NOMO-1 treated with dmso at 0.1 percent for 144 hours (cell line): ENCODE results near the gene SLC6A18.
"Not testable (repeated sequence)": the region's sequence is repeated elsewhere in the genome, so short reads cannot be mapped to it uniquely, and the experiment has no call there.

Experiments
- DNase-seq: peaks from one replicate; lab custom pipeline; 2025; ENCODE audit not compliant: unreplicated experiment; lab: John Stamatoyannopoulos, UW

Gene SLC6A18

DNA sequence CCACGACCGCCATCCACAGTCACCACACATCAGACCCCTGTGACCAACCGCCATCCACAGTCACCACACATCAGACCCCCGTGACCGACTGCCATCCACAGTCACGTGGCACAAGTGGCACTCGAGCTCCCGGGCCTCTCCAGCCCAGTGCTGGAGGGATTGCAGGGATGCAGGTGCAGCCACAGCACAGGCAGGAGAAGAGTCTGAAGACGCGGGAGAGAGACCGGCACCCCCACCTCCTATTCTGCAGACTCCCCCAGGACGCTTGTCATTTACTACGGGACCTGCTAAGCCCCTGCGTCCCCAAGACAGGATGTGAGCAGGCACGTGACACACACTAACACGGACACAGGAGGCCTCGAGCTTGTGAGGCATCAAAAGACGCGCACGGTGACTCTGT lies 48.6 kb downstream of the SLC6A18 start:
- DNase-seq: no peak

DNA sequence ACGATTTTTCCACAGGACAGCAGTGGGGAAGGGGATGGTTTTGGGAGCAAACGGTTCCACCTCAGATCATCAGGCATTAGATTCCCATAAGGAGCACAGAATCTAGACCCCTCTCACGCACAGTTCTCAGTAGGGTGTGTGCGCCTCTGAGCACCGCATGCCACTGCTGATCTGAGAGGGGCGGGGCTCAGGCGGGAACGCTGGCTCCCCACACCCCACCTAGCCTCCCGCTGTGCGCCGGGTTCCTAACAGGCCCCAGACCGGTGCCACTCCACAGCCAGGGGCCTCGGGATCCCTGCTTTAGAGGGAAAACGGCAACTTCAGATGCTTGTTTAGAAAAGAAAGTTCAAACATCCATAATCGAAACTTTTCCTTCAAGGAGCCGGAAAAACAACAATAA lies 49.3 kb downstream of the SLC6A18 start:
- DNase-seq: no peak

DNA sequence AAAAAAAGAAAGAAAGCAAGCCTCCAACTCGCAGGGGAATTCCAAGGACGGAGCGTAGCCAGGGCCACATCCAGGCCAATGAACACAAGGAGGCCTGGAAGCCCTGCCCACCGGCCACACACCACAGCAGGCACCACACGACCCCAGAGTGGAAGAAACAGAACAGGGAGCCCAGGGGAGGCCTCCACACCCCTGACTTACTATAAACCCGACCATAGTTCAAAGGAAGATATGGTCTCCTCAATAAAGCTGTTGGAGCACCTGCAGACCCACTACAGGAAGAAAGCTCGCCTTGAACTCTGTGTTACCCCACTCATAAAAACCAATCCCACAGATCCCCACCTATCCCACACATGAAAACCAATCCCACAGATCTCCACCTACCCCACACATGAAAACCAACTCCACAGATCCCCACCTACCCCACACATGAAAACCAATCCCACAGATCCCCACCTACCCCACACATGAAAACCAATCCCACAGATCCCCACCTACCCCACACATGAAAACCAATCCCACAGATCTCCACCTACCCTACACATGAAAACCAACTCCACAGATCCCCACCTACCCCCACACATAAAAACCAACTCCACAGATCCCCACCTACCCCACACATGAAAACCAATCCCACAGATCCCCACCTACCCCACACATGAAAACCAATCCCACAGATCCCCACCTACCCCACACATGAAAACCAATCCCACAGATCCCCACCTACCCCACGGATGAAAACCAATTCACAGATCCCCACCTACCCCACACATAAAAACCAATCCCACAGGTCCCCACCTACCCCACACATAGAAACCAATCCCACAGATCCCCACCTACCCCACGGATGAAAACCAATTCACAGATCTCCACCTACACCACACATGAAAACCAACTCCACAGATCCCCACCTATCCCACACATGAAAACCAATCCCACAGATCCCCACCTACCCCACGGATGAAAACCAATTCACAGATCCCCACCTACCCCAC lies 50.5 kb downstream of the SLC6A18 start:
- not testable (repeated sequence) for DNase-seq

DNA sequence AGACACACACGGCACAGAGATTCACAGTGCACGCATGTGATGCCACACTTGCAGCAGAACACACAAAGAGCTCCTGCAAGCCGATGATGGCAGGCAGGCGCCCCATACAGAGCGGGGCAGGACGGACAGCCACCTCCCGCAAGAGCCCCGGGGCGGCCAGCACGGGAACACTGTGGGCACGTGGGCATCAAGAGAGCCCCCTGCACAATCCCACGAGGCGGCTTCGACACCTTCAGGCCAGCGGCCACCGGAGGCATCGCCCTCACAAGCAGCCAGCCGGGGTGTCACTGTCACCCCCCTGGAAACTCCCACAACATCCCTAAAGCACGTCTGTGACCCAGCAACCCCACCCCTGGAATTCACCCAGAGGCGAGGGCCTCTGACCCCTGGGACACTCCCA lies 51.7 kb downstream of the SLC6A18 start:
- no peak for DNase-seq

DNA sequence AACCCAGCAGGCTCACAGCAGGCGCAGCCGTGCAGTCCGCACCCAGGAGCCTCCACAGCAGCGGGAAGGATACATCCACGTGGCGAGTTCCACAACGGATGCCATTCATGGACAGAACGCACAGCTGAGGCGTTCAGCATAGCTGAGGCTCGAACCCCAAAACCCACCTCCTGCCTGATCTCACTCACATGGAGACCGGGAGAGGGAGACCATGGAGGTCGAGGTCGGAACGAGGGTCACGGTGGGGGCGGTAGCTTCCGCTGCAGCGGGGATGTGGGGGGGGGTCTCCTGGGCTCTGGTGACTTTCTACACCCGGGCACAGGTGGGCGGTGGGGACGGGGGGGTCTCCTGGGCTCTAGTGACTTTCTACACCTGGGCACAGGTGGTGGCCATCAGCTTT lies 52.1 kb downstream of the SLC6A18 start:
- no peak for DNase-seq

DNA sequence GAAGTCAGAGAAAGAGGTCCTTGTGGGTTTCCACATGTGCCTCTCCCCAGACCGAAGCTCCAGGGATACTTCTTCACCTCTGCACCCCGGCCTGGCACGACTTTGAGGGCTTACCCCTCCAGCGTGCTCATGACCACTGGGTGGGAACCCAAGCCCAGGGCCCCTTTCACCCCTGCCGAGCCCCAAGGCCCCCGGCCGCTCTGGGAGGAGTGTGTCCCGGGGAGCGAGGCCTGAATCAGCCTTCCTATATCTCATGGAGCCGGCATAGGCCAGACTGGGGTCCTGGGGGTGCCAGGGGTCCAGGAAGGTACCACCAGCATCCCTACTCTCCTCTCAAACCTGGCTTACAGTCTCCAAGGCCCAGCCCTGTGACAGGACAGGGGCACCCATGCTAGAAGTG lies 52.6 kb downstream of the SLC6A18 start:
- no peak for DNase-seq

DNA sequence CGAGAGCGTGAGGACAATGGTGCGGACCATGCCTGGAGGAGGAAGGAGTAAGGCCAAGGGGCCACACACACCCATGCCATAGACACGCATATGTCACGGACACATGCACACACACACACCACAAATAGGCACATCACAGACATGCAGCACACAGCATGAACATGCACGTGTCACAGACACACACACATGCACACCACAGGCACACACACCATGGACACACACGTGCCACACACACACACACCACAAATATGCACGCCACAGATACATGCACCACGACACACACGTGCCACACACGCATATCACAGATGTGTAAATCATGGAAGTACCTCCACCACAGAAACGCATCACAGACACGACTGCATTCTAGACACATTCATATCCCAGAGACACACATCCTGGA lies 53.0 kb downstream of the SLC6A18 start:
- no peak for DNase-seq

DNA sequence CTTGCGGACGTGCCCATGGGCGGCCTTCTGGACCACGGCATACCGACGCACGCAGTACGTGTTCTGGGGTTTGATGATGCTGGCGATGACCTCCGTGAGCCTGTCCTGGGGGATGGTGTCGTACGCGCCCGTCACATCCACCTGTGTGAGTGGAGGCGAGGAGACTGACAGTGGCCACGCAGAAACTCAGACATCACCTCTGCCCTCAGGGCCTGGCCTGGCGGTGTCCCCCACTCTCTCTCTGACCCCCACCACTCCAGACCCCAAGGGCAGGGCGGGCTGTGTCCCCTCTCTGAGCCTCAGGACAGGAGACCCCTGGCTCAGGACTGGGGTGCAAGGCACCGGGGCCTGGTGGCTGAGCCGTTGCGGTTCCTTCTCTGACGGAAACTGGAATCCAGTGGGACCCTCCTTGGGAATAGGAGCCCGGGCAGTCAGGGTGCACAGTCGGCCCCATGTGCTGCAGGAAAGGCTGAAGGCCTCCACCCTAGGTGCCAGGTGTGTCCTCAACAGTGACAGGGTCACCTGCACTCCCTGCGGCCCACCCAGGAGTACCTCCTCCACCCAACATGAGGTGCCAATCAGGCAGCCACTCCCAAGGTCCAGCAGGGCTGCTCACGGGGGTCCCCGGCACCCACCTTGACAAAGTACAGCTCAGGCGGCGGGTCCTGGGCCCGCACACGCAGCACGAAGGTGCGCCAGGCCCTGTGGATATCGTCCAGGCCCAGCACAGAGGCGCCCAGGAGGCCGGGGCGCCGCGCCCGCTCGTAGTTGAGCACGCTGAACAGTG lies 53.7 kb downstream of the SLC6A18 start:
- DNase-seq: no peak

DNA sequence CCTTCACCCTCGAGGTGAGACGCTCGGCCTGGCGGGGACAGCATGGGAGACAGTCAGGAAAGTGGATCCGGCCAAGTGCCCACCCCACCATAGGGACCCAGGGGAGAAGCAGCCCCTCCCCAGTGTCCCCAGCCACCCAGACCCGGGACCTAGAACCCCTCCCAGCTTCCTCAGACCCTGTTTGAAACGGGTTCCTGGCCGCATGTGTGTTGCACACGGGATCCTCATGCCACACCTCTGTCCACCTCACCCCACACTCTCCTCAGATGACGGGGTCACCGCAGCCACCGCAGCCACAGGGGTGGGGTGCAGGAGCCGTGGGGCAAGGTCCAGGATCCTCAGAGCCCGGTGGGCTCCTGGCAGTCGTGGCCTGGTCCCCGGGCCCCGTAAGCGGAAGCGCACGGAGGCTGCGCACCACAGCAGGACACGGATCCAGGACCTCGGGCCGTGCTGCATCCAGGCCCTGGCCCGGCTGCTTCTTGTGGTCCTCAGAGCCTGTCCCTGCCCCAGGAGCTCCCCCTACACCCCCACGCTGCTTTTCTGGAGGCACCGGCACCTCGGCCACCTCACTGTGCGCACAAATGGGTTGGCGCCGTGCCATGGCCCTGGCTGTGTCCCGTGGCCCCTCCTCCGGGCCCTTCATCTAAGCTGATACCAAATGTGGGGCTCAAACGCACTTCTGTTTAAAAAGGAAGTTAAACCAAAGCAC lies 54.4 kb downstream of the SLC6A18 start:
- DNase-seq: no peak

DNA sequence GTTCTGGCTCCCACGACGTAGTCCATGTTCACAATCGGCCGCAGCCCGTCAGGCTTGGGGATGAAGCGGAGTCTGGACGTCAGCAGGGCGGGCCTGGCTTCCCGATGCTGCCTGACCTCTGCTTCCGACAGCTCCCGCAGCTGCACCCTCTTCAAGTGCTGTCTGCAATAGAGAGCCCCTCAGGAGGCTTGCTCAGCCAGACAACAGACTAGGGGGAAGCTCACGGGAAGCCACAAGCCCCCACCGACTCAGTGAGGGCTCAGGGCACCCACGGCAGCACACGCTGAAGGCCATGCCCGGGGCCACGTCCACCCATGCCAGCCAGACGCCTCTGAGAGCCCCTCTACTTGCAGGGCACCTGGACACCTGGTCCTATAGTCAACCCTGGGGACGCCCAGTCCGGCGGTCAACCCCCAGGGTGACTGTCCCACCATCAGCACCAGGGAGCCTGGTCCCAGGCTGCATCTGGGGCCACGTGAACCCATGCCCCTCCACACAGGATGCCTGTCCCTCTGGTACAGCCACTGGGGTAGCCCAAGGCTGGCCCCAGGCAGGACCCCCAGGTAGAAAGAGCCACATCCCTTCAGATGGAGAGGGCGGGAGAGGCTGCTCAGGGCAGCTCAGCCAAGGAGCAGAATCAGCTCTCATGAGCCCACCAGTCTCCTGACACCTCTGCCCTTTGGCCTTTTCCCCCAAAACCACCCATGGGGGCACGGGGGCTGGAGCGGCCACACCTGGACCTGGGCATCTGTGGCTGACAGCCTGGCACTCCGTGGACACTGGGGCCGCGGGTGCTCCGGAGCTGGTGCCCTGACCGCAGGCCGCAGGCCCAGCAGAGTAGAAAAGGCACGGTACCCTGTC lies 55.2 kb downstream of the SLC6A18 start:
- DNase-seq: no peak

DNA sequence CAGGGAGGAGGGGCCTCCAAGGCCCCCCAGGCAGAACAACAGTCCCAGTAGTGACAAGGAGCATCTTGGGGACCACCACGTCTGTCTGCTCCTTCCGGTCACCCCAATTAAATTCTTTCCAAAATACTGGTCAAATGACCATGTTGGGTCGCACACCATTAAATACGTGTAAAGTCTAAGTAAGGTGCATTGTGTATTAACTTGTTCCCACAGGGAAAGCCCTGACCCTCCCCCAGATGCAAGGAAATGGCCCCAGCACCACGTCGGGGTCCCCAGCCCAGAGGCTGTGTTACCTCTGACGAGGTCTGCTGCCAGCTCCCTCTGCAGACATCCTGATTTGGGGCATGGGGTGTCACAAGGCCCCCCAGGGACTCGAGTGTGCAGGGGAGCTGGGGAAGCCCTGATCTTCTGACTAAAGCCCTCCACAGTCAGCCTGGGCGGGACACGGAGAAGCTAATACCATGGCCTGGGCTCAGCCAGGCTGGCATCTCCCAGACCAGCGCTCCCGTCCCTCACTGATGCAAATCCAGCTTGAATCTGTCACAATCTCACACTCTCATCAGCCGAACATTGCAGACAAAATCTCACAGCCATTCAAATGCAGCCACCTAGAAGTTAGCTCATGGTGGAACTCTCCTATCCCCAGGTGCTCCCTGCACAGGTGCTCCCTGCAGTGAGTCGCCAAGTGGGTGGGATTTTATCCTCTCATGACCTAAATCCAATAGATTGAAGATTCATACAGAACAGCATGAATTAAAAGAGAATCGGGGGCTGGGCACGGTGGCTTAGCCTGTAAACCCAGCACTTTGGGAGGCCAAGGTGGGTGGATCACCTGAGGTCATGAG lies 56.1 kb downstream of the SLC6A18 start:
- DNase-seq: no peak

DNA sequence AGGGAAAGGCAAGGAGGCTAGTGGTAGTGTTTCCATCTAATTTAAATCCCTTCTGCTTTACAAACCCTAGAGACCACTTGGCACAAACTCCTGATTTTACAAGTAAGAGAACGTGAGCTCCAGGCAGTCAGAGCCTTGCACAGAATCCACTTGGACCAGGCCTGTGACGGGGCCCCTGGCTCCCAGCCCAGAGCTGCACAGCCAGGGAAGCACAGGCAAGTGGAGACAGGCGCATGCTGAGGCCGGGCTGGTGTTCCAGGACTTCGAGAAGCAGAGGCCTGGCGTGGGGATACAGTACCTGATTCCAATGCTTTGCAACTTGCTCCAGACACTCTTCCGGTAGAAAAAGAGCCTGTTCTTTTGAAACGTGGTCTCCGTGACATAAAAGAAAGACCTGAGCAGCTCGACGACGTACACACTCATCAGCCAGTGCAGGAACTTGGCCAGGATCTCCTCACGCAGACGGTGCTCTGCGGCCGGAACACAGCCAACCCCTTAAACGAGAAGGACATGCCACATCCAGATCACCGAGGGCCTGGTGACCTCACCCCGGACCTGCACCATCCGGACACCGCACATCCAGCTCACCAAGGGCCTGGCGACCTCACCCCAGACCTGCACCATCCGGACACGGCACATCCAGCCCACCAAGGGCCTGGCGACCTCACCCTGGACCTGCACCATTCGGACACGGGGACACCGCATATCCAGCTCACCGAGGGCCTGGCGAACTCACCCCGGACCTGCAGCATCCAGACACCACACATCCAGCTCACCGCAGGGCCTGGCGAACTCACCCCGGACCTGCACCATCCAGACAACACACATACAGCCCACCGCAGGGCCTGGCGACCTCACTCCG lies 57.2 kb downstream of the SLC6A18 start:
- DNase-seq: no peak

DNA sequence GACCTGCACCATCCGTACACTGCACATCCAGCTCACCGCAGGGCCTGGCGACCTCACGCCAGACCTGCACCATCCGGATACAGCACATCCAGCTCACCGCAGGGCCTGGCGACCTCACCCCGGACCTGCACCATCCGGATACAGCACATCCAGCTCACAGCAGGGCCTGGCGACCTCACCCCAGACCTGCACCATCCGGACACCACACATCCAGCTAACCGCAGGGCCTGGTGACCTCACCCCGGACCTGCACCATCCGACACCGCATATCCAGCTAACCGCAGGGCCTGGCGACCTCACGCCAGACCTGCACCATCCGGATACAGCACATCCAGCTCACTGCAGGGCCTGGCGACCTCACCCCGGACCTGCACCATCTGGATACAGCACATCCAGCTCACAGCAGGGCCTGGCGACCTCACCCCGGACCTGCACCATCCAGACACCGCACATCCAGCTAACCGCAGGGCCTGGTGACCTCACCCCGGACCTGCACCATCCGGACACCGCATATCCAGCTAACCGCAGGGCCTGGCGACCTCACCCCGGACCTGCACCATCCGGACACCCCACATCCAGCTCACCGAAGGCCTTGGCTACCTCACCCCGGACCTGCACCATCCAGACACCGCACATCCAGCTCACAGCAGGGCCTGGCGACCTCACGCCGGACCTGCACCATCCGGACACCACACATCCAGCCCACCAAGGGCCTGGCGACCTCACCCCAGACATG lies 58.0 kb downstream of the SLC6A18 start:
- DNase-seq: not testable (repeated sequence)

DNA sequence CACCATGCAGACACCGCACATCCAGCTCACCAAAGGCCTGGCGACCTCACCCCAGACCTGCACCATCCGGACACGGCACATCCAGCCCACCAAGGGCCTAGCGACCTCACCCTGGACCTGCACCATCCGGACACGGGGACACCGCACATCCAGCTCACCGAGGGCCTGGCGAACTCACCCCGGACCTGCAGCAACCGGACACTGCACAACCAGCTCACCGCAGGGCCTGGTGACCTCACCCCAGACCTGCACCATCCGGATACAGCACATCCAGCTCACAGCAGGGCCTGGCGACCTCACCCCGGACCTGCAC lies 58.5 kb downstream of the SLC6A18 start:
- DNase-seq: not testable (repeated sequence)

DNA sequence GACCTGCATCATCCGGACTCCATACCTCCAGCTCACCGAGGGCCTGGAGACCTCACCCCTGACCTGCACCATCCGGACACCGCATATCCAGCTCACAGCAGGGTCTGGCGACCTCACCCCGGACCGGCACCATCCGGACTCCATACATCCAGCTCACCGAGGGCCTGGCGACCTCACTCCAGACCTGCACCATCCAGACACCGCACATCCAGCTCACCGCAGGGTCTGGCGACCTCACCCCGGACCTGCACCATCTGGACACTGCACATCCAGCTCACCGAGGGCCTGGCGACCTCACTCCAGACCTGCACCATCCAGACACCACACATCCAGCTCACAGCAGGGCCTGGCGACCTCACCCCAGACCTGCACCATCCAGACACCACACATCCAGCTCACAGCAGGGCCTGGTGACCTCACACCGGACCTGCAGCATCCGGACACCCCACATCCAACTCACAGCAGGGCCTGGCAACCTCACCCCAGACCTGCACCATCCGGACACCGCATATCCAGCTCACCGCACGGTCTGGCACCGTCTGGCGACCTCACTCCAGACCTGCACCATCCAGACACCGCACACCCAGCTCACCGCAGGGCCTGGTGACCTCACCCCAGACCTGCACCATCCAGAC lies 59.3 kb downstream of the SLC6A18 start:
- DNase-seq: not testable (repeated sequence)

DNA sequence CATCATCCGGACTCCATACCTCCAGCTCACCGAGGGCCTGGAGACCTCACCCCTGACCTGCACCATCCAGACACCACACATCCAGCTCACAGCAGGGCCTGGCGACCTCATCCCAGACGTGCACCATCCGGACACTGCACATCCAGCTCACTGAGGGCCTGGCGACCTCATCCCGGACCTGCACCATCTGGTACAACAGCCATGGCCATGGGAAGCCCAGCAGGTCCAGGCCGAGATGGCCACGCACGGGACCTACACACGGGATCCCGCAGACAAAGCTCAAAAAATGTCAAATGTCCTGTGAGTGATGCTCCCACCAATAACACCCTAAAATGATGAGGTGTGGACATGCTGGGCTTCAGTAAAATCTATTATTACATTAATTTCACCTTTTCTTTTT lies 60.0 kb downstream of the SLC6A18 start:
- DNase-seq: no peak

DNA sequence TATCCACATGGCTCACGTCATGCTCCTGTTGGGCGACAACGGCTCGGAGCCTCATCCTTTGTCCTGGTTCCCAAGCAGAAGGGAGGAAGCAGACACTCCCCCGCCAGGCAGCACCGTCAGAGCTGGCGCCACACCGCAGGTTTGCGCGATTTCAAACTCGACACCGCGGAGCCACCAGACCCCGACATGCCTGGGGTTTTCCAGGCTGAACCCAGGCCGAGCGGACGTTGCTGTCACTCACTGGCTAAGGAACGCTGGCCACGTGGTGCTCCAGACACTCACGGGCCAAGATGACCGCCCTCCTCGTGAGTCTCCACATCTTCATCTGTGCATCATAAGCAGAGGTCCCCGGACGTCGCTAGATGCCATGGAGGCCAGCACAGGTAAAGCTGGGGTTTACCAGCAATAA lies 60.7 kb downstream of the SLC6A18 start:
- DNase-seq: no peak
